SW 1271 (cell line): ENCODE results near the gene MBTPS1.
"Not testable (repeated sequence)": the region's sequence is repeated elsewhere in the genome, so short reads cannot be mapped to it uniquely, and the experiment has no call there.

ENCODE experiments used
- DNase-seq, 2 experiments: peaks; one replicate each; lab custom pipeline; 2025; lab: John Stamatoyannopoulos, UW

The MBTPS1 gene

DNA sequence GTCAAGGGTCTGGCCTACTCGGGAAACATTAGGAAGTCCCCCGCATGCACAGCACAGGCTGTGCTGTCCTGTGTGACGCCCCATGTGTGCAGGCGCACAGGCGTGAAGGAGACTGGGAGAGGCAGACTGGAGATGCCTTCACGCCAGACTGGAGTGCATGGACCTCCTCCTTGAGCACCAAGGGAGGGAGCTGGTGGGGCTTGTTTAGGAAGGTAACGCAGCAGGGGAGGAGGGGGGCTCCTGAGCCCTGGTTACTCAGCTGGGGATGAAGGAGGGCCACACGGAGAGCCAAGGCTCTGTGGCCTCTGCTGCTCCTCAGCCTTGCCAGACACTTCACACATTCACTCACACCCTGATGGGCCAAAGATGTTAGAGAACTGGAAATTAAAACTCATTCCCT is 20.5 kb upstream of the MBTPS1 start:
- no peak for DNase-seq

DNA sequence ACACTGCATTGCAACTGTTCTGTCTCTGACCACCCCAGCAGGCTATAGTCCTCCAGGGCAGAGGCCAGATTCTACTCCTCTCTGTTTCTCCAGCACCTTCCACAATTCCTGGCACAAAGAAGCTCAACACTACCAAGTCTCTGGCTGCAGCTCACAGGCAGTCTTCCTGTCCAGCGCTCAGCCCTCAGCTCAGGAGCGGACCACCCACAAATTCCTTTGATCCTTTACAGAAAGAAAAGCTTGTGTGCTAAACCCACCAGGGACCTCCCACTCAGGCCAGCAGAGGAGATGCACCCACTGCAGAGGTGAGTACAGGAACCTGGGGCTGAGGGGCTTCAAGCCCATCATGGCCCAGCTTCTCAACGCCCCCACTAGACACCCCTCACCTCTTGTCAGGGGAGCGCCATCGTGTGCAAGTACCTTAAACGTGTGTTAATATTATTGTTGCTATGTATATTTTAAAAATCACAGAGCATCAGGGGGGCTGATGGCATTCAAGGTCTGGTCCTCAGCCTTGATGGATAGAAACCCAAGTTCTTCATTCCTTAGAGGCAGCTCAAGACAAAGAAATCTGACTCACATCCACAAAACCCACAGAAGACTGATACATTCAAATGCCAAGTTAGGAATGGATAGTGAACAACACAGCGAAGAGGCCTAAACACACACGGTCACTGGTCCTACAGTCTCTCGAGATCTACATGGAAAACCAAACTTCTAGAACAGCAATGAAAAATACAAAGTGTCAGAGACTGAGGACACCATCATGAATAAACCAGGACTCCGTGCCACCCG is 19.8 kb upstream of the MBTPS1 start:
- no peak for DNase-seq

DNA sequence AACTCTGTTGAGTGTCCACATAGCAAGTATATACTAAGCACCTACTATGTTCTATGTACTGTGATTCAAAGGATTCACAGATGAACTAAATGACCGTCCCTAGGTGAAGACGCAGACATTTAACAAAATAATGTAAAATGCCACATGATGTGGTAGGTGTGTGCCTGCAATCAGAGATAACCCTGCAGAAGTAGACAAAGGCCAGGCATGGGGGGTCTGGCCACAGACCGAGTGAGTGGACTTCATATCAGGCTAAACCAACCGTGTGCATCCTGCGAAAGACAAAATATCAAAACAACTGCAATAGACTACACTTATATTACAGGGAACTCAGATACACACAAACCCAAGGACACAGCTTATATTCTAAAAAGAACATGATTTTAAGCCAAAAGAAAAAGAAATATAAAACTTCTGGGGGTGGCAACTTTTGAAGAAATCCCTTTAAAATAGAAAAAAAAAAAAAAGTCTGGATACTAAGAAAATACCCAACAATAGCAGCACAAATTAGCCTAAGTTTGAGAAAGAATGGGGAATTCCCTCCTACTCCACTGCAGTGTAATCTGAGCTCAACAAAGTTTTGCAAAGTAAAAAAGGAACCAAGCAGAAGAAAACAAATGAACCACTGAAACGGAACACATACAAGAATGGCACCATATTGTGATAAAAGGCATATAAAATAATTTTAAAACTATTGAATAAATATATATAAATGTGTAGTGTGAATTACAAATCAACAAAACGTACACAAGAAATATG is 16.0 kb upstream of the MBTPS1 start:
- DNase-seq = no peak

DNA sequence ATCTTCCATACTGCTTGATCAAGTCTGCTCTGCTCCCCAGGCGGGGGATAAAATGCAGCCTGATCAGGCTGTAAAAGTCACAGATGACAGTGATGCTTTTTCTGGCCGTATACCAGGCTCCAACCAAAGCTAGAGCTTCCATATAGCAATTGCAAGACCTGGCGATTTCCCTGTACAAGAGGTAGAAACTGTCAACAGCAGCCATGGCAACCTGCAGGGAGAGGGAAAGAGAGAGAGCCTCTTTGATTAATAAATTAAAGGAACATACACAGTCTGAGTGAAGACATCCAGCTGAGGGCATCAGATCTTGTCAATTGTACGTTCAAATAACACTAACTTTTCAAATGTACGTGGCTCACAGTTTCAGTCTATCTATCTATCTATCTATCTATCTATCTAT is 14.4 kb upstream of the MBTPS1 start:
- DNase-seq = no peak

DNA sequence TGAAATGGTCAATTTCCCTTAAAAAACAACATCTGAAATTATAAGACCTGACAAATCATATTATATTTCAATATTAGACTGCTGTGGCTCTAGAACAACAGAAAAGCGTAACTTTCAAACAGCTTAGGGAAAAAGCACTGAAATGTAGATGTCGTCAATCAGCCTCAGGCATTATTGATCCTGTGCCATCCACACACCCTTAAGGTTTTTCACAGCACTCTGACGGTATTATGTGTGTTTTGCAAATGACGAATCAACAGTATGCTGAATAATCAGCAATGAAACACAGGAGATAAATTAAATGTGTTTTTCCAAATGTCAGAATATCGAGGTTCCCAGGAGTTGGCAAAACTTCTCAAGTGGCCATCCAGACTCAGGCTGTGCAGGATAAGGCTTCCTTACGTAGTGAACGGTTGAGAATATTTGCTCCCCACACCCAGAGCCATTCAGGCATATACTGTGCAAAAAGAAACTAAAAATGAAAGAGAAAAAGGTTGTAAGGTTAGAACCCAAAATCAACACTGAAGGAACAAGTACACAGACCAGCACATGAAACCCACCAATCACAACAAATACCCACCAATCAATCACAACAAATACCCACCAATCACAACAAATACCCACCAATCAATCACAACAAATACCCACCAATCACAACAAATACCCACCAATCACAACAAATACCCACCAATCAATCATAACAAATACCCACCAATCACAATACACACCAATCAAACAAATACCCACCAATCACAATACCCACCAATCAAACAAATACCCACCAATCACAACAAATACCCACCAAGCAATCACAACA is 7.7 kb upstream of the MBTPS1 start:
- DNase-seq = no peak

DNA sequence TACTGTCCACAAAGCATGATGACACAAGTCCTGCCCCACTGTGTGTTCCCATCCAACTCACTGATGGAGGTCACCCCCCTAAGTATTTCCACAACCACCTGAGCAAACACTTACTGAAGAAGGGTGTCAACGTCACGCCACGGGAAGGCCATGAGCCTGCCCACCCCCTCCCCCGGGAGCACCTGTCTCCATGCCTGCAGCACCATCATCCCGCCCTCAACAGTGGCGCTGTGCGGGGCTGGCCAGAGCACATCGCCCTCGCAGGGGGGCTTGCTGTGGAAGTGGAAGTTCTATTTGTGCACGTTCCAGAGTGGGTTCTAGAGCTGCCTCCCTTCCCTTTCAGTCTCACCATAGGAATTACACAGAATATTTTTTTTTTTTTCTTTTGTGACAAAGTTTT is 4.3 kb upstream of the MBTPS1 start:
- DNase-seq = no peak

DNA sequence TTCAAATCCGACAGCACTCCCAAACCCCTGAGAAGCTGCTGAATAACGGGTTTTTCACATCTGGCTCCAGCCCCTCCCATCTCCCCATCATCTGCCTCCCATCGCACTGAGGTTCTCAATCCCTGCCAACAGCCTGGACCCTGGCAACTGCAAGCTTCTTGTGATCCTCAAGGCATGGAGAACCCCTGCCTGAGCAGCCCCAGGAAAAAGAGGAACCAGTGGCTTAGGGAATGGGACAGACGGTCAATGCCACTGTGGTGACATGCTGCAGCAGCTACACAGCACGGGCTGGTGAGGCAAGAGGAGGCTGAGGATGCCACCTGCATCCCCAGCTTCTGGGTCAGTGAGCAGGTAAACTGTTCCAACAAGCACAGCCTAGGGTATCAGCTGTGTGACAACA is 3.3 kb upstream of the MBTPS1 start:
- DNase-seq = no peak

DNA sequence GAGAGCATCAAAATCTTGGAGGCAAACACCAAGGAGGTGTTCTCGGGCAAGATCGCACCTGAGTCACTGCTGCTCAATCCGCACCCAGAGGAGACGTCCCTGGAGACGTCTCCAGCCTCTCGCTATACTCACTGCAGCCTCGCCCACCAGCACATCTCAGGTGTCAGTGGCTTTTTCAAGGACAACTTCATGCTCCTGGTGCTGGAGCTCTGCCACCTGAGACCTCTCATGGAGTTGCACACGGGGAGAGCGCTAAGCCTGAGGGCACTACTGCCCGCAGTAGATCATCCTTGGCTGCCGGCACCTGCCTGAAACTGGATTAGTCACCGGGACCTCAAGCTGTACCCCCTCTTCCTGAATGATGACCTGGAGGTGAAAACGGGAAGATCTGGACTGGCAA is 2.6 kb upstream of the MBTPS1 start:
- DNase-seq = no peak

DNA sequence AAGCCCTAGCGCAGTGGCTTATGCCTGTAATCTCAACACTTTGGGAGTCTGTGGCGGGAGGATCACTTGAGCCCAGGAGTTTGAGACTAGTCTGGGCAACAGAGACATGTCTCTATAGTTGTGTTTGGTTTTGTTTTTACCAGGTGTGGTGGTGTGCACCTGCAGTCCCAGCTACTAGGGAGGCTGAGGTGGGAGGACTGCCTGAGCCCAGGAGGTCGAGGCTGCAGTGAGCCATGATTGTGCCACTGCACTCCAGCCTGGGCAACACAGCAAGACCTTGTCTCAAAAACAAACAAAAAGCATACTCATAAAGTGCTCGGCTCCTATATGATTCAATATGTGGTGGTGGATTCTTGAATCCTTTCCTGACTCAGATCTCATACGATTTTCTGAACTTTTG is 1.6 kb upstream of the MBTPS1 start:
- not testable (repeated sequence) for DNase-seq

DNA sequence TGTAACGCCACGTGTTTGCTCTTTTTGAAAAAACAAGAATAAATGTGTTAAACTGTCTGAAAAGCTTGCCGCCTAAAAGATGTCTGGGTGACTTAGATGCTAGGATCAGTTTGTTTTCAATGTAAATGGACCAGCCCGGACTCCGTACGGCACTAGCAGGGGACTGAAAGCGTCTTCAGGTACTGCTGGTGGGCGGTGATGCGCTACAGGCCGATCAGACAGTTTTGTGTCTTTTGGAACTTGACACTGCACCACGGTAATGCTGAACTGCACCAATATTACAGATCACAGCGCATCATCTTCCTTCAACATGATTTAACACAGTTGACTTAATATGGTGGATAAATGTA is 727 bp upstream of the MBTPS1 start:
- no peak for DNase-seq

DNA sequence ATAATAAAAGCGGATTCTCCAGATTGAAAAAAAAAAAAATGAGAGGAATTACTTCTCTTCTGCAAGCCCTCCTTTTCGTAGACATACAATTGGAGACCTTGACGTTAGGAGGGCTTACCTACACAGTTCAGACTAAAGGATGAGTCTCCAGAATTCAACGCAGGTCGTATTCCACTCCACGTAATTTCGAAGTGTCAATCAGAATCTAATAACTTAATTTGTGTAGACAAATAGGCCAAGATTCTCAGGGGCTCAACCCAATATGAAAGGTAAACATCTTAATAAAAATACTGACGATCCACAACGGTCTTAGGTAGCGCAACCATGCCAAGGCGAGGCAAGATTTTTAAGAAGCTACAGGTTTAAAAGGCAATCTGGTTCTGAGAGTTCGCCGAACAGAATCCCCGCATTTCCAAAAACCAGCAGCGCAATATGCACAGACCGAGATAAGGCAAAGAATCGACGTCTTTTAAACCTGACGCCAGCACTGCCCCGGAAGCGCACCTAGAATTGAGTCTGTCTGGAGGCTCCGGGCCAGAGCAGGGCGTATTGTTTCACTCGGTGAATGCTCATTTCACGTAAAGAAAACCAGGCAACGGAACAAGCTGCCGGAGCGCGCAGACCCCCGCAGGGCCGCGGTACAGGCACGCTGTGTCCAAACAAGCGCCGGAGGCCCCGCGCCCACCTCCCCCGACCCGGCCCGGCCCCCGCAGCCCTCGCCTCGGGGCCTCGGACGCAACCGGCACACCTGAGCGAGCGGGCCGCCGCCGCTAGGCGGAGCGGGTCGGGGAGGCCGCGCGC is 623 bp downstream of the MBTPS1 start:
- peak in 1 of 2 experiments; percentile 39 for DNase-seq

DNA sequence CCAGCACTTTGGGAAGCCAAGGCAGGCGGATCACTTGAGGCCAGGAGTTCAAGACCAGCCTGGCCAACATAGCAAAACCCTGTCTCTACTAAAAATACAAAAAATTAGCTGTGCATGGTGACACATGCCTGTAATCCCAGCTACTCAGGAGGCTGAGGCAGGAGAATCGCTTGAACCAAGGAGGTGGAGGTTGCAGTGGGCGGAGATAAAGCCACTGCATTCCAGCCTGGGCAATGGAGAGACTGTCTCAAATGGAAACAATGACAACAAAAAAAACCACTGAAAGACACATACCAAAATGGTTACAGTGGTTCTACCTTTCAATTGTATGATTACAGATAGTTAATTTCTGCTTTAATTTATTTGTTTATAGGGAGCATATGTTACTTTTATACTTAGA is 4.8 kb downstream of the MBTPS1 start:
- not testable (repeated sequence) for DNase-seq

DNA sequence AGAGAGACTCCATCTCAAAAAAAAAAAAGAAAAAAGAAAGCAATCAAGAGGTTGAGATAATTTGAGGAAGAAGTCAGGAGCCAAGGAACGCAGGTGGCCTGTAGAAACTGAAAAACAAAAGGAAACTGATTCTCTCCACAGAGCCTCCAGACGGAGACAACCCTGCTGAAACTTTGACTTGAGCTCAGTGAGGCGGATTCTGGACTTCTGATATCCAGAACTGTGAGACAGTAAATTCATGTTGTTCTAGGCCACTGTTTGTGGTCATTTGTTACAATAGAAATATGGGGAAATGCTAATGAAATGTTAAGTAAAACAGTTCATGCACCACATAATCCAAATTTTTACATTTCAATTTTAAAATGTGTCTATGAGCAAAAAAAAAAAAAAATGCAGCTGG is 5.2 kb downstream of the MBTPS1 start:
- no peak for DNase-seq

DNA sequence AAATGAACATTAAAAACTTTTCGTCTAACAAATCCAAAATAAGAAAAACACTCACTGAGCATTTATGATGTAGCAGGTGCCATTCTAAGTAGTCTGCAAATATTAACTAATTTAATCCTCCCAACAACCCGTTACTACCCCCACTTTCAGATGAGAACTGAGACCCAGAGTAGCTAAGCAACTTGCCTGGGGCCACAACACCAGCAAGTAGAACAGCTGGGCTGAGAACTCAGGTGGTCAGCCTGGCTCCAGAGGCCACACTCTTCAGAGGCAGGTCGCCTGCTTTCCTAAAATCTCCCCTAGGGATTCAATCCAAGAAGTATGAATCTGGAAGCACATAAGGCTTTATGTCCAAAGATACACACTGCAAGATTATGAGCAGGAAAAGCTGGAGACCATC is 6.2 kb downstream of the MBTPS1 start:
- DNase-seq = no peak

DNA sequence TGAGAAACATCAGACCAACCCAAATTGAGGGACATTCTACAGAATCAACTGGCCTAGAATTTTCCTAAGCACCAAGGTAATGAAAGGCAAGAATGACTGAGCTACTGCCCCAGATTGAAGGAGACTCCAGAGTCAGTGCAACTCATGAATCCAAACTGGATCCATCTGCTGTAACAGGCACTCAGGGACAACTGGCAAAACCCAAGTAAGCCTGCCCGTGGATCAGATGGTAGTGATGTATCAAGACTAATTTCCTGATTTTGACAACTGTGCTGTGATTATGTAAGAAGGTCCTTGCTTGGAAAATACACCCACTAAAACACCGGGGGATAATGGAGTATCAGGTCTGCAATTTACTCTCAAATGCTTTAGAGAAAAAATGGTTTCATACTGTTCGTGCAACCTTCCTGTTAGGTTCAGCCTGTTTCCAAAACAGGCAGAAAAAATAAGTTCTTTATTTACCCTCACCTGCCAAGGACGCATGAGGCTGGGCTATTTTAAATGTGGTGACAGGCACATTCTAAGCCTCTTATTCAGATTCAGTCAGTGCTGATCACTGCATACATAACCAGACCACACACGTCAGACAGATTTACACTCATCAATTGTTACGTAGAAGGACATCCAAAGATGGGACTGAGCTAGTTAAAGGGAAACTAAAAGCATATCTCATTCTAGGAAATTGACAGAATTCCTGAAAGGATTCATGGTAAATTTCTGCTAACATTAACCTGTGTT is 7.0 kb downstream of the MBTPS1 start:
- DNase-seq = no peak

DNA sequence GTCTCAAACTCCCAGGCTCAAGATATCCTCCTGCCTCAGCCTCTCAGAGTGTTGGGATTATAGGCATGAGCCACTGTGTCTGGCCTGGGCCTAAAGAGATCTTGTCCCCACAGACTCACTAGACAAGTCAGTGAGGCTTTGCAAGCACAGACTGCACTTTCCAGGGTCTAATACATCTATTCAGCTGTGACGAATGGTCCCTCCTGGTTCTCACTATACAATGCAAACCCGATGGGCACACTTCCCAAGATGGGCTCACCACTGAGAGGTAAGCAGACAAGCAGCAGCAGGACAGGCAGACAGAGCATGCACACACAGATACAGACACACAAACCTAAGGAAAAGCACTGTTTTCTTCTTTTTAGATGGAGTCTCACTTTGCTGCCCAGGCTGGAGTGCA is 8.8 kb downstream of the MBTPS1 start:
- DNase-seq = no peak

DNA sequence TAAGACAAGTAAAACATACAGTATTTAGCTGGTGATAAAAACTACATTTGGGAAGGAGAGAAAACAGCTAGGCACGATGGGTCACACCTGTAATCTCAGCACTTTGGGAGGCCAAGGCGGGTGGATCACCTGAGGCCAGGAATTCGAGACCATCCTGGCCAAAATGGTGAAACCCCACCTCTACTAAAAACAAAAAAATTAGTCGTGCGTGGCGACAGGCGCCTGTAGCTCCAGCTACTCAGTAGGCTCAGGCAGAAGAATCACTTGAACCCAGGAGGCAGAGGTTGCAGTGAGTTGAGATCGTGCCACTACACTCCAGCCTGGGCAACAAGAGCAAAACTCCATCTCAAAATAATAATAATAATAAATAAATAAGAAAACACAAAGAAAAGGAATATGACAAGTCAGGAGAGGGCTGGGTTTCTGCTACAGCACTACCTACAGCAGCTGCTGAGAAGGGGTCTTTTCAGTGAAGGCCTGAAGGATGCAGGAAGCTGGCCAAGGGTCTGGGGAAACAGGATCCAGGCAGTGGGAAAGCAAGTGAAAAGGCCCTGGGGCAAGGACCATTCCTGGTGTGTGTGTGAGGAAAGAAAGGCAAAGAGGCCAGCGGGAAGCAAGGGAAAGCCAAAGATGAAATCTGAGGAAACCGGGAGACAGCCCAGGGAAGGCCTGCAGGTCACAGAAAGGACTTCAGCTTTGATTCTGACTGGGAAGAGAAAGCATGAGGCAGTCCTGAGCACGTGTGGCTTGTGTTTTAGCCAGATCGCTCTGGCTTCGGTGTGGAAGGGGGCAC is 10.6 kb downstream of the MBTPS1 start:
- no peak for DNase-seq

DNA sequence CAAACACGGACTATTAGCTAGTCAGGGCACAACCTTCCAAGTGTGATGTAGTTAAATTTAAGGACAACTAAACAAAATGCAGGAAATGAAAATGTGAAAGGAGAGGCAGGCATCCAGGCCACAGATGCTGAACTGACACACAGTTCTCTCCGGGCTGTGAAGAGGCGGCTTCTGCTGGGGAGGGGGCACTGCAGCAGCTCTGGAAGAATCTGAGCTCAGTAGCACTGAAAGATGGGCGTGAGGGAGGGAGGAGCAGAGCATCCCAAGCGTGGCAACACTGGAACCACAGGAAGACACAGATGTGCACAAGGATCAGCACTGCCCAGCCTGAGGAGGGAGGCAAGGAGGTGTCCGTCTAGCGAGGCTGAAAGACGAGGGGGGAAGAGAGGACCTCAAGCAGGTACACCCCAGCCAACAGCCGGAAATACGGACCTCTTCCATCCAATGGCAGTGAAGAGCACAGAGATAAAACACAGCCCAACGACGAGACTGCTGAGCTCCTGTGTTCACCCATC is 11.4 kb downstream of the MBTPS1 start:
- DNase-seq = no peak

DNA sequence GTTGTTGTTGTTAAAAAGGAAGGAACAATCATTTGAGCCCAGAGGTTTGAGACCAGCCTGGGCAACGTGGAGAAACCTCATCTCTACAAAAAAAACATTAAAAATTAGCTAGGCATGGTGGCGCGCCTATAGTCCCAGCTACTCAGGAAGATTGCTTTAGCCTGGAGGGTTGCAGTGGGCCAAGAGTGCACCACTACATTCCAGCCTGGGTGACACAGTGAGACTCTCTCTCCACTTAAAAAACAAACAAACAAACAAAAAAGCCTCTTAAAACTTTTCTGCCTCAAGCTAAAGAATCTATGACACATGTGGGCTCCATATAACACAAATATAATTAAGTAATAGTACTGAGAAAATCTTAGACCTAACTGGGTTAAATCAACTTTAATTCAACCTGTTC is 12.5 kb downstream of the MBTPS1 start:
- no peak for DNase-seq

DNA sequence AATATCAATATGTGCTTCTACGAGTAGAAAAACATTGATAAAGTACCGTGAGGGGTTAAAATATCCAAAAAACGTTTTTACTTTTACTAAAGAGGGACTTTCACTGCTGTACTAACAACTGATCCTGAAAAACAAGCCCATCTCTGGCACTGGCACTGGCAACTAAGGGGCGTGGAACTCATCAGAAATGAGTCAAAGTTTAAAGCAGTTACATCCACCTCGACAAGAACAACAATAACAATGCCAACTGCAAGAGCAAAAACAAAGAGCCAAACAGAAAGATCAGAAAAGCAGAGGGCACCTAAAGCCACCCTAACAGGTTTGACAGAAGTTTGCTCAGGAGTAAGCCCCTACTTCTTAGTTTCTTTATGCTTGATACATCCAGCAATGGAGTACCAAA is 13.1 kb downstream of the MBTPS1 start:
- DNase-seq = no peak
